ENCODE data around the gene ATAD5.

DNA sequence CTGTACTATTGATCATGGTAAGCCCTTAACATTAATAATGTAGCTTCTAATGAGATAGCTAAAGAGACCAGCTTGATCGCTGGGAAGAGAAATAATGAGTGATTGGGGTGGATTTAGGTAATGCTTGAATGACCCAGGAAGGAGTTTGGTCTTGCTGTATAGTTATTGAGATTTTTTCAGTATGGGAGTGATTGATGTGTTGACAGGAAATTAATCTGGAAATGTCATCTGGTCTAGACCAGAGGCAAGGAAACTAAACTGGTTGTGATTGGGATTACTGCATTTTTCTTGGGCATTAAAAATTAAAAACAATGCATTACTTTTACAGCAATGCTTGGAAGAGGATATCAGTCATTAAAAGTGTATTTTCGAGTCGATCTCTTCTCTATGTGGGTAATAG lies 62.5 kb downstream of the ATAD5 start:
- TF ChIP-seq POLR2A (IDR thresholded peaks at IDR 0.05; ENCODE audit: low read depth, low read length) (no peak), RFX5 (IDR thresholded peaks at IDR 0.05; ENCODE audit: low read depth, low read length) (no peak), RAD21 (IDR thresholded peaks at IDR 0.05; ENCODE audit: low read length) (no peak), CEBPB (IDR thresholded peaks at IDR 0.05; ENCODE audit: low read depth, low read length) (no peak), MXI1 (IDR thresholded peaks at IDR 0.05; ENCODE audit: borderline replicate concordance, low read depth, low read length) (no peak), MAZ (IDR thresholded peaks at IDR 0.05; ENCODE audit: borderline replicate concordance, low read depth, low read length) (no peak), NFE2L2 (IDR thresholded peaks at IDR 0.05; ENCODE audit: low read depth, low read length) (no peak), CHD1 (IDR thresholded peaks at IDR 0.05; ENCODE audit: low read depth, low read length) (no peak), MAFK (IDR thresholded peaks at IDR 0.05; ENCODE audit: low read depth, low read length) (no peak)
- TF ChIP-seq, protein P1, sequence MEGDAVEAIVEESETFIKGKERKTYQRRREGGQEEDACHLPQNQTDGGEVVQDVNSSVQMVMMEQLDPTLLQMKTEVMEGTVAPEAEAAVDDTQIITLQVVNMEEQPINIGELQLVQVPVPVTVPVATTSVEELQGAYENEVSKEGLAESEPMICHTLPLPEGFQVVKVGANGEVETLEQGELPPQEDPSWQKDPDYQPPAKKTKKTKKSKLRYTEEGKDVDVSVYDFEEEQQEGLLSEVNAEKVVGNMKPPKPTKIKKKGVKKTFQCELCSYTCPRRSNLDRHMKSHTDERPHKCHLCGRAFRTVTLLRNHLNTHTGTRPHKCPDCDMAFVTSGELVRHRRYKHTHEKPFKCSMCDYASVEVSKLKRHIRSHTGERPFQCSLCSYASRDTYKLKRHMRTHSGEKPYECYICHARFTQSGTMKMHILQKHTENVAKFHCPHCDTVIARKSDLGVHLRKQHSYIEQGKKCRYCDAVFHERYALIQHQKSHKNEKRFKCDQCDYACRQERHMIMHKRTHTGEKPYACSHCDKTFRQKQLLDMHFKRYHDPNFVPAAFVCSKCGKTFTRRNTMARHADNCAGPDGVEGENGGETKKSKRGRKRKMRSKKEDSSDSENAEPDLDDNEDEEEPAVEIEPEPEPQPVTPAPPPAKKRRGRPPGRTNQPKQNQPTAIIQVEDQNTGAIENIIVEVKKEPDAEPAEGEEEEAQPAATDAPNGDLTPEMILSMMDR (conservative IDR thresholded peaks at IDR 0.05; ENCODE audit: low read depth, low read length) = no peak
- TF ChIP-seq, protein P2, sequence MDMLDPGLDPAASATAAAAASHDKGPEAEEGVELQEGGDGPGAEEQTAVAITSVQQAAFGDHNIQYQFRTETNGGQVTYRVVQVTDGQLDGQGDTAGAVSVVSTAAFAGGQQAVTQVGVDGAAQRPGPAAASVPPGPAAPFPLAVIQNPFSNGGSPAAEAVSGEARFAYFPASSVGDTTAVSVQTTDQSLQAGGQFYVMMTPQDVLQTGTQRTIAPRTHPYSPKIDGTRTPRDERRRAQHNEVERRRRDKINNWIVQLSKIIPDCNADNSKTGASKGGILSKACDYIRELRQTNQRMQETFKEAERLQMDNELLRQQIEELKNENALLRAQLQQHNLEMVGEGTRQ (IDR thresholded peaks at IDR 0.05; ENCODE audit: low read depth, low read length) = no peak
